Activated T-cell treated with anti-CD3 and anti-CD28 coated beads for 48 hours (primary cell): ENCODE data around the gene CHPT1.

Experiments used
- DNase-seq: peaks from one replicate; pipeline ENCODE4 v3.0.0-alpha.2; 2020; ENCODE audit warnings: low read depth

The CHPT1 gene

GRCh38 chr12:101685092-101685491 lies 12.3 kb upstream of the CHPT1 start:
- no peak for DNase-seq

- DNase-seq = no peak
These were observed 11.3 kb upstream of the CHPT1 start for GRCh38 chr12:101686176-101686575.

GRCh38 chr12:101690544-101691098 lies 6.8 kb upstream of the CHPT1 start:
- DNase-seq = no peak

GRCh38 chr12:101691503-101692096 lies 5.8 kb upstream of the CHPT1 start:
- DNase-seq = no peak

GRCh38 chr12:101694297-101694848 lies 3.1 kb upstream of the CHPT1 start:
- DNase-seq = no peak

GRCh38 chr12:101694986-101695385 lies 2.5 kb upstream of the CHPT1 start:
- no peak for DNase-seq

GRCh38 chr12:101695706-101696105 lies 1.7 kb upstream of the CHPT1 start:
- DNase-seq = no peak

GRCh38 chr12:101696251-101697196 lies 916 bp upstream of the CHPT1 start:
- DNase-seq = no peak

GRCh38 chr12:101697930-101698799 lies 725 bp downstream of the CHPT1 start:
- DNase-seq = peak; percentile 6

- DNase-seq = peak; percentile 18
These were observed 1.4 kb downstream of the CHPT1 start for GRCh38 chr12:101698800-101699347.

GRCh38 chr12:101700299-101700820 lies 2.9 kb downstream of the CHPT1 start:
- DNase-seq = no peak

- no peak for DNase-seq
These were observed 6.0 kb downstream of the CHPT1 start for GRCh38 chr12:101703487-101703886.

GRCh38 chr12:101706403-101706802 lies 9.0 kb downstream of the CHPT1 start:
- DNase-seq = no peak

- no peak for DNase-seq
These were observed 9.8 kb downstream of the CHPT1 start for GRCh38 chr12:101707131-101707782.

- no peak for DNase-seq
These were observed 12.8 kb downstream of the CHPT1 start for GRCh38 chr12:101710288-101710687.

GRCh38 chr12:101713059-101713682 lies 15.7 kb downstream of the CHPT1 start:
- no peak for DNase-seq

- DNase-seq = no peak
These were observed 16.5 kb downstream of the CHPT1 start for GRCh38 chr12:101713930-101714329.

- DNase-seq = no peak
These were observed 17.5 kb downstream of the CHPT1 start for GRCh38 chr12:101714877-101715444.

GRCh38 chr12:101719566-101719965 lies 22.1 kb downstream of the CHPT1 start:
- DNase-seq = no peak

- DNase-seq = no peak
These were observed 22.7 kb downstream of the CHPT1 start for GRCh38 chr12:101720118-101720517.
